ENCODE results near the gene HSCB. TPM values are rescaled to one million over a fixed set of nuclear protein-coding genes. Genes with fewer than 3 reads are reported as not detected.
"Not testable (repeated sequence)": the region's sequence is repeated elsewhere in the genome, so short reads cannot be mapped to it uniquely, and the experiment has no call there.

The HSCB gene
- total and polyA plus RNA-seq, 2 donors from 2014 or later: 13.2 to 32.1 TPM

GRCh38 chr22:28800308-28801041 lies 58.6 kb downstream of the HSCB start, which contains the start of gene XBP1:
XBP1 (minus strand) TSS chr22:28800569.
- peak within 1 kb of the TSS; percentile 99 for H3K27ac ChIP-seq (ENCODE audit: low read depth in 2 of 2, low read length in 2 of 2)
- peak within 1 kb of the TSS; percentile 90 to 94 (median 92) for H3K4me3 ChIP-seq (ENCODE audit: low read length in 3 of 3)
- H3K9ac ChIP-seq (ENCODE audit: low read length in 3 of 3): peak within 1 kb of the TSS; percentile 90 to 98 (median 91)
- intact Hi-C loops (cut with DNase I): no loop called here
- no peaks in the 10 kb centered on the region for H3K27me3 ChIP-seq (ENCODE audit: control insufficient read depth, insufficient read depth, low read length)
- peaks cover 7 to 23% (median 18%) of the 10 kb centered on the region in 3 donors for H3K36me3 ChIP-seq (ENCODE audit: control insufficient read depth in 2 of 3, insufficient read depth in 3 of 3, low read length in 3 of 3)
- H3K9me3 ChIP-seq (ENCODE audit: control insufficient read depth in 2 of 3, insufficient read depth in 1 of 3, low read length in 3 of 3): no peaks in the 10 kb centered on the region
- FAIRE-seq (no peak), DNase-seq (peak; percentile 94 to 98 (median 97))
- peaks cover 0 to 17% (median 4%) of the 10 kb centered on the region in 3 donors for H3K4me1 ChIP-seq (ENCODE audit: control insufficient read depth in 2 of 3, insufficient read depth in 2 of 3, low read depth in 1 of 3, low read length in 3 of 3)
- no peak for TF ChIP-seq CTCF (IDR thresholded peaks at IDR 0.05; ENCODE audit: borderline replicate concordance, extremely low read depth, insufficient read depth)

GRCh38 chr22:28801845-28802594 lies 60.2 kb downstream of the HSCB start:
- H3K9me3 ChIP-seq (ENCODE audit: control insufficient read depth in 2 of 3, insufficient read depth in 1 of 3, low read length in 3 of 3): no peaks in the 10 kb centered on the region
- no peak for TF ChIP-seq CTCF (IDR thresholded peaks at IDR 0.05; ENCODE audit: borderline replicate concordance, extremely low read depth, insufficient read depth)
- no peaks in the 10 kb centered on the region for H3K27me3 ChIP-seq (ENCODE audit: control insufficient read depth, insufficient read depth, low read length)
- H3K36me3 ChIP-seq (ENCODE audit: control insufficient read depth in 2 of 3, insufficient read depth in 3 of 3, low read length in 3 of 3): peaks cover 0 to 8% (median 3%) of the 10 kb centered on the region in 3 donors
- H3K4me1 ChIP-seq (ENCODE audit: control insufficient read depth in 2 of 3, insufficient read depth in 2 of 3, low read depth in 1 of 3, low read length in 3 of 3): peaks cover 0 to 13% (median 4%) of the 10 kb centered on the region in 3 donors
- H3K4me3 ChIP-seq (ENCODE audit: low read length in 3 of 3): peak overlapping the region in 2 of 3 donors; percentile 12 to 17
- FAIRE-seq (no peak), DNase-seq (peak in 2 of 5 donors; percentile 26 to 44)
- intact Hi-C loops (cut with DNase I): no loop called here
- peak overlapping the region in 1 of 3 donors; percentile 14 for H3K9ac ChIP-seq (ENCODE audit: low read length in 3 of 3)
- peak overlapping the region in 1 of 2 donors; percentile 5 for H3K27ac ChIP-seq (ENCODE audit: low read depth in 2 of 2, low read length in 2 of 2)

GRCh38 chr22:28802595-28803123 lies 60.8 kb downstream of the HSCB start:
- no peaks in the 10 kb centered on the region for H3K9me3 ChIP-seq (ENCODE audit: control insufficient read depth in 2 of 3, insufficient read depth in 1 of 3, low read length in 3 of 3)
- H3K4me3 ChIP-seq (ENCODE audit: low read length in 3 of 3): peak overlapping the region in 1 of 3 donors; percentile 17
- no peak overlapping the region for H3K27ac ChIP-seq (ENCODE audit: low read depth in 2 of 2, low read length in 2 of 2)
- peak in 1 of 5 donors; percentile 14 for DNase-seq
- peaks cover 0 to 13% (median 4%) of the 10 kb centered on the region in 3 donors for H3K4me1 ChIP-seq (ENCODE audit: control insufficient read depth in 2 of 3, insufficient read depth in 2 of 3, low read depth in 1 of 3, low read length in 3 of 3)
- no peaks in the 10 kb centered on the region for H3K27me3 ChIP-seq (ENCODE audit: control insufficient read depth, insufficient read depth, low read length)
- intact Hi-C loops (cut with DNase I): no loop called here
- peak overlapping the region in 1 of 3 donors; percentile 14 for H3K9ac ChIP-seq (ENCODE audit: low read length in 3 of 3)
- FAIRE-seq: no peak
- peaks cover 0 to 4% (median 2%) of the 10 kb centered on the region in 3 donors for H3K36me3 ChIP-seq (ENCODE audit: control insufficient read depth in 2 of 3, insufficient read depth in 3 of 3, low read length in 3 of 3)
- peak; percentile 13 for TF ChIP-seq CTCF (IDR thresholded peaks at IDR 0.05; ENCODE audit: borderline replicate concordance, extremely low read depth, insufficient read depth)

GRCh38 chr22:28805426-28805825 lies 63.6 kb downstream of the HSCB start:
- H3K9ac ChIP-seq (ENCODE audit: low read length in 3 of 3); H3K36me3 ChIP-seq (ENCODE audit: control insufficient read depth in 2 of 3, insufficient read depth in 3 of 3, low read length in 3 of 3); H3K4me3 ChIP-seq (ENCODE audit: low read length in 3 of 3); H3K27ac ChIP-seq (ENCODE audit: low read depth in 2 of 2, low read length in 2 of 2); H3K4me1 ChIP-seq (ENCODE audit: control insufficient read depth in 2 of 3, insufficient read depth in 2 of 3, low read depth in 1 of 3, low read length in 3 of 3); FAIRE-seq; H3K27me3 ChIP-seq (ENCODE audit: control insufficient read depth, insufficient read depth, low read length); H3K9me3 ChIP-seq (ENCODE audit: control insufficient read depth in 2 of 3, insufficient read depth in 1 of 3, low read length in 3 of 3); intact Hi-C loops (cut with DNase I); DNase-seq: not testable (repeated sequence)
